ENCODE data around the gene CH25H.

CH25H gene

GRCh38 chr10:89237849-89238248 is 30.7 kb upstream of the CH25H start:
- TF ChIP-seq CTCF (IDR thresholded peaks at IDR 0.05), result no peak

- no peak for TF ChIP-seq CTCF (IDR thresholded peaks at IDR 0.05)
Measured at GRCh38 chr10:89236226-89236797, 29.2 kb upstream of the CH25H start.

- no peak for TF ChIP-seq CTCF (IDR thresholded peaks at IDR 0.05)
Measured at GRCh38 chr10:89235073-89235798, 28.1 kb upstream of the CH25H start.

GRCh38 chr10:89233033-89233432 is 25.9 kb upstream of the CH25H start:
- TF ChIP-seq CTCF (IDR thresholded peaks at IDR 0.05), result no peak

GRCh38 chr10:89228962-89229361 is 21.8 kb upstream of the CH25H start:
- no peak for TF ChIP-seq CTCF (IDR thresholded peaks at IDR 0.05)

GRCh38 chr10:89228146-89228545 is 21.0 kb upstream of the CH25H start:
- no peak for TF ChIP-seq CTCF (IDR thresholded peaks at IDR 0.05)

GRCh38 chr10:89226891-89227290 is 19.8 kb upstream of the CH25H start:
- no peak for TF ChIP-seq CTCF (IDR thresholded peaks at IDR 0.05)

Measured in LNCAP (cell line).